Stimulated activated CD8-positive, alpha-beta memory T cell treated with anti-CD3 and anti-CD28 coated beads, Interleukin-7, amount 100 ng/mL, for 4 hours (primary cell): ENCODE results near the gene PPOX.
A peak's percentile ranks its signal among the peaks of the same experiment; 100 is the strongest.

Source experiments
- DNase-seq, 2 donors: peaks; one replicate each; pipeline ENCODE4 v3.0.0-alpha.2; 2020; ENCODE audit warnings: low read depth in 2 of 2

Gene PPOX

DNA sequence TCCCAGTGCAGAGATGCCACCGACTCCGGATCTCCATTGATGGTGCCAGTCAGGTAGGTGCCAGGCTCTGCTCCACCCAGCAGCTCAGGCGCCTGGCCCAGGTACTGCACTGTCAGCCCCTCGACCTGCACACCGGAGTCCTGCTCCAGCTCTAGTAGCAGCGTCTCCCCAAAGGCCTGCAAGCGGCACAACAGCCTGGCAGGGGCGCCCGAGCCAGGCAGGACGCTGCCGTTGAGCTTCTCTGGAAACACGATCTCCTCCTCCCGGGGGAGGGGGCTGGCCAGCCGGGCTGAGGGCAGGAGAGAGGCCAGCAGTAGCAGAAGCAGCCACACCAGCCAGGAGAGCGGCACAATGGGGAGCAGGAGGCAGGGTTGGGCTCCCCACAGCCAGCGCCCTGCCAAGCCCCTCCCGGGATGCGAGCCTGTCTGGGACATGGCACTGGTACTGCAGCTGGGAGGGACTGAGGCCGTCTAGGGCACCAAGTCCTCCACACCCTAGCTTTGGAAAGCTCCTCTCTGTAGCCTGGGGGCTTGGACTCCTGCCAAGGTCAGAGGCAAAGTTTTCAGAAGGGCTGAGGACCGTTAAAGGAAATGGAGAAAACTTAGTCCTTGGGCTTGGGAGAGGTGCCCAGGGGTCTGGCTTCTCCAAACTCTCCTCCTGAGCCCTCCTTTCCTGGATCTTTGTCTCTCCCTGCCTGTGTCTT is 32.1 kb downstream of the PPOX start:
- DNase-seq: no peak

DNA sequence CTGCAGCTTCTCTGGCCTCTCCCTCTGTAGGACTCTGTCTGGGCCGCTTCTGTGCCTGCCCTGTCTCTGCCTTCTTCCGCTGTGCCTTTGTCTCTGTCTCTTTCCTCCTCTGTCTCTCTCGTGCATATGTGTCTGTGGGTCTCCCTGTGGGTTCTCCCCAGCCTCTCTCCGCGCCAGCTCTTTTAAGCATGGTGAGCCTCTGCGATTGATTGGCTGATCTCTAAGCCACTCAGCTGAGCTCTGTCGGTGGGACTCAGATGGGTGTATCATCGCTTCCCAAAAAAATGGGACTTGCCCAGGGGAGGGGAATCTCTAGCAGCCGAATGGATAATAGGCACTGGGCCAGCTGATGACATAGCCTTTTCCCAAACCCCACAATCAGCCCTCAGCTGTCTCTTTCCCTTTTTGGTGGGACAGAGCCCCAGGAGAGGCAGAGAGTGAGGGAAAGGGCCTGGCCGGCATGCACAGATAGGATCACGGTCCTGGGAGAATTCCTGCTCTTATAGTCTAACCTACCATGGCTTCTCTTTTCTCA is 32.7 kb downstream of the PPOX start, which contains the start of gene ADAMTS4:
Gene ADAMTS4 (minus strand): TSS at position 158 of the 535 bp plus-strand sequence. CDS start 427 bp downstream, outside the sequence.
- DNase-seq: no peak

DNA sequence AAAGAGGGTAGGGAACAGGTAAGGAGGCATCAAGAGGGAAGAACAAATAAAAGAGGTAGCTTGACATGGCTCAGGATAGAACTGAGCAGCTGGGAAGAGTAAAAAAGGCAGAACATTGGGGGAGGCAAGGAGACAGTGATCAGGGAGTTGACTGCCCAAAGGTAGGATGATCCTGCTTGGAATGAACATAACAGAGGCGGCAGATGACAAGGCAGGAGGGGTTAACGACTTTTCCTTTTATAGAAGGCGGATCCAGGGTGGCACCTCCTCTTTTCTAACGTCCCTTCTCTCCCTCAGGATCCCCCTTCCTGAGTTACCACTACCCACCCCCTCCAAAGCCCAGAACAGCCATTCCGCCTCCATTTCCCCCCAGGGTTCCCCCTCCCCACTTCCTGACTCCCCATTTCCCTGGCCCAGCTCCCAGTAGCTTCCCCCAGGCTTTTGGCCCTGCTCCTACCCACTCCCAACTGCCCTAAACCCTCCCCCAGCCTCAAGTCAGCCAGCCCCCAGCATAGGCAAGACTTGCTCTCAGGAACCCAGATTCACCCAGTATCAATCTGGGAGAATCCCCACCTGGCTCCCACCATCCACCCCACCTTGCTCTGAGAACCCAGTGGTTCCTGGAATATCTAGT is 33.4 kb downstream of the PPOX start:
- DNase-seq: no peak

- no peak for DNase-seq
Measured at GRCh38 chr1:161200421-161200991, 34.3 kb downstream of the PPOX start.

GRCh38 chr1:161200992-161201835 is 35.0 kb downstream of the PPOX start:
- no peak for DNase-seq

GRCh38 chr1:161201836-161202712 is 35.8 kb downstream of the PPOX start, which contains the start of gene NDUFS2:
NDUFS2 (plus strand) TSS chr1:161202367; CDS start chr1:161202386, 19 bp downstream.
- peak; percentile 94 to 96 for DNase-seq

DNA sequence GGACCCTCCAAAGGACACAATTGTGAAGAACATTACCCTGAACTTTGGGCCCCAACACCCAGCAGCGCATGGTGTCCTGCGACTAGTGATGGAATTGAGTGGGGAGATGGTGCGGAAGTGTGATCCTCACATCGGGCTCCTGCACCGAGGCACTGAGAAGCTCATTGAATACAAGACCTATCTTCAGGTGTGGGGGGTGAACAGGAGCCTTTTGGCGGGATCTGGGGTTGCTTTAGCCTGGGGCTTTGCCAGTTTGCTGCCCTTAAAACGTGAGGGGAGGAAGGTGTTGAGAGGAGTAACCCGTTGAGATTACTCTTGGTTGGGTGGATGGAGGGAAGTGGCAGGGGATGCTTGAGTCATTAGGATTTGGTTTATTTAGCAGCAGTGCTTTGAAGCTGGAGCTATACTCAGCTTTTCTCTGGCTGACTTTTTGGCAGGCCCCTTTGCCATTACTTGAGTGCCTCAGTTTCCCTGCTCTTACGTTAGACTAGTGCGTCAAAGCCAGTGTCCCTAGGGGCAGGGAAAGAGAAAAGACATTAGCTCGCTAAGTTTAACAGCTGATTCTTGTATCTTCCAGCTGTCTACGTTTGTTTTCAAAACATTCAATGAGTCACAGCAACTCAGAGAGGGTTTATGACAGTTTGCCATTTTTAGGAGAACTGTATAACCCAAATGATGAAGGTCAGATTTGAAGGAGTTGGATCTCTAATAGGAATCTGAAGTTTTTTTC is 40.4 kb downstream of the PPOX start:
- no peak for DNase-seq

GRCh38 chr1:161207173-161207572 is 40.9 kb downstream of the PPOX start:
- no peak for DNase-seq

DNA sequence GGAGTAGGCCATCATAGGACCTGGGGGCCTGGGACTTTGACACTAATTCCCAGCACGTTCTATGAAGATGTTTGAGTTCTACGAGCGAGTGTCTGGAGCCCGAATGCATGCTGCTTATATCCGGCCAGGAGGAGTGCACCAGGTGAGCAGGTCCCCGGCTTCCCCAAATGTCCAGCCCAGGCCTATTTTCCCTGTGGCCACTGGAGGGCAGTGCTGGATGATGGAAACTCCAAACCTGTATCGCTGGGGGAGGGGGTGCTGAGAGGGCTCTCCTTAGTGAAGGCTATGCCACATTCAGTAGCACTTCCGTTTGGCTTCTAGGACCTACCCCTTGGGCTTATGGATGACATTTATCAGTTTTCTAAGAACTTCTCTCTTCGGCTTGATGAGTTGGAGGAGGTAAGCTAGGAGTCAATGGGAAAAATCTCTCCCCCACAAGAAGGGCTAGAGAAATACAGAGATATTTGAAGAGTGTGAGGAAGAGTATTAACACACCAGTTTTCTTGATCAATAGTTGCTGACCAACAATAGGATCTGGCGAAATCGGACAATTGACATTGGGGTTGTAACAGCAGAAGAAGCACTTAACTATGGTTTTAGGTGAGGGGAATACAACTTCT is 43.7 kb downstream of the PPOX start:
- DNase-seq: peak; percentile 49 to 54

GRCh38 chr1:161214369-161214768 is 48.1 kb downstream of the PPOX start:
- DNase-seq: no peak

DNA sequence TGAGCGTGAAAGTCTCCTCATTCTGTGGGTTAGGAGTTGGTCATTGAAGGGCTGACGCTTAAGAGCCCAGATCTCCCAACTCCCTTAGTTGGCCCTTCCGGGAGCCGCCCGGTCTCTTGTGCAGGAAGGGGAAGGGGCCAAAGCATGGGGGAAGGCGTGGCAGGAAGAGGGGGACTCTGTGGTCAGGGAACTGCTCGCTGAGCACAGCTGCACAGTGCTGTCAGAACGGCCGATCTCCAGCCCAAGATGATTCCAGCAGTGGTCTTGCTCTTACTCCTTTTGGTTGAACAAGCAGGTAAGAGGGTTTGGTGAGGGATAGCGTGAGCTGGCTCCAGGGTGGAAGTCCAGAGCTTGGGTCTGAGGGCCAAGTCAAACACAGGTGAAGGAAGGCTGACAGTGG is 48.9 kb downstream of the PPOX start, which contains the start of gene FCER1G:
Gene FCER1G (plus strand): TSS at position 220 of the 400 bp plus-strand sequence. CDS start 27 bp downstream, at position 247.
- DNase-seq: no peak

- no peak for DNase-seq
Measured at GRCh38 chr1:161216945-161217712, 50.9 kb downstream of the PPOX start.

- no peak for DNase-seq
Measured at GRCh38 chr1:161217831-161218230, 51.6 kb downstream of the PPOX start.

- DNase-seq: no peak
Measured at GRCh38 chr1:161218301-161219077, 52.3 kb downstream of the PPOX start.

DNA sequence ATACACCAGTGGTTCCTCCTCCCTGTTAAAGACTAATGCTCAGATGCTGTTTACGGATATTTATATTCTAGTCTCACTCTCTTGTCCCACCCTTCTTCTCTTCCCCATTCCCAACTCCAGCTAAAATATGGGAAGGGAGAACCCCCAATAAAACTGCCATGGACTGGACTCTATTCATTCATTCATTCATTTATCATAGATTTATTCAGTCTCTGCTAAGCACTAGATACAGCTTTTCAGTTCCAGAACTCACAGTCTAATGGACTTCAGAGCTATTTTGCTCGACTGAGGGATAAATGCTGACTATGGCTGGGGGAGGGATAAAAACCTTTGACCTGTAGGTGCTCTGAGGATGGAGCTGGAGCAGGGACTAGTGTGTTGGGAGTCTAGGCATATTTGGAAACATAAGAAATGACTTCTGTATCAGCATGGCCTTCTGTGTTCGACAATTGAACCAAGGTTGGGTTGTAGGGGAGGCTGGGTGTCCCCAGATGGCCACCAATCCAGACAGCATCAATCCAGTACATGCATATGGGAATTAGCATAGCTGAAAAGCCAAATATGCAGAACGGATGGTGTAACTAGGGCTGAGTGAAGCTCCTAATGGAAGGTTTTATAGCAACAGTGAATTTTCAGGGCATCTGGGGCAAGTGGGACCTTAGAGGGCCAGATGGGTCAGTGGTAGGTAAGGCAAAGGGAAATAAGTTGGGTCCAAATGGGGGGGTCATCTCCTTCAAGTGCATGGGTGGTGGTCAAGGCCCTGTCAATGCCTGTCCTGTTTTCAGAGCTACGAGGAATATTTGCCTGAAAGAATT is 53.1 kb downstream of the PPOX start:
- DNase-seq: no peak

GRCh38 chr1:161220002-161220401 is 53.8 kb downstream of the PPOX start:
- no peak for DNase-seq
